ENCODE results near the gene RHOD.

Gene RHOD

GRCh38 chr11:67032830-67033551, 23.7 kb upstream of the RHOD start:
- FAIRE-seq, result no peak

GRCh38 chr11:67033661-67034166, 22.9 kb upstream of the RHOD start:
- no peak for FAIRE-seq

GRCh38 chr11:67034350-67034749, 22.3 kb upstream of the RHOD start:
- no peak for FAIRE-seq

- no peak for FAIRE-seq
Observed at GRCh38 chr11:67040147-67040546, 16.5 kb upstream of the RHOD start.

GRCh38 chr11:67041602-67042001, 15.0 kb upstream of the RHOD start:
- FAIRE-seq, result no peak

GRCh38 chr11:67043572-67044349, 12.9 kb upstream of the RHOD start:
- no peak for FAIRE-seq

GRCh38 chr11:67044496-67044895, 12.2 kb upstream of the RHOD start:
- no peak for FAIRE-seq

GRCh38 chr11:67045314-67045713, 11.3 kb upstream of the RHOD start:
- no peak for FAIRE-seq

GRCh38 chr11:67048515-67049130, 8.0 kb upstream of the RHOD start:
- FAIRE-seq, result no peak

GRCh38 chr11:67050139-67050538, 6.5 kb upstream of the RHOD start:
- no peak for FAIRE-seq

- no peak for FAIRE-seq
Observed at GRCh38 chr11:67051180-67051893, 5.3 kb upstream of the RHOD start.

- no peak for FAIRE-seq
Observed at GRCh38 chr11:67051945-67052488, 4.6 kb upstream of the RHOD start.

- no peak for FAIRE-seq
Observed at GRCh38 chr11:67052891-67053290, 3.8 kb upstream of the RHOD start.

- no peak for FAIRE-seq
Observed at GRCh38 chr11:67053896-67054329, 2.7 kb upstream of the RHOD start.

GRCh38 chr11:67054346-67054835, 2.3 kb upstream of the RHOD start:
- no peak for FAIRE-seq

GRCh38 chr11:67054836-67055523, 1.7 kb upstream of the RHOD start:
- no peak for FAIRE-seq

GRCh38 chr11:67055812-67056211, 835 bp upstream of the RHOD start:
- FAIRE-seq, result no peak

GRCh38 chr11:67057205-67057672, 592 bp downstream of the RHOD start:
- no peak for FAIRE-seq

- FAIRE-seq, result no peak
Observed at GRCh38 chr11:67058506-67058905, 1.9 kb downstream of the RHOD start.

- no peak for FAIRE-seq
Observed at GRCh38 chr11:67059671-67060070, 3.0 kb downstream of the RHOD start.

- no peak for FAIRE-seq
Observed at GRCh38 chr11:67060111-67060522, 3.5 kb downstream of the RHOD start.

Data from TTC549 (cell line).